ENCODE measurements around the gene GPI.
"Not testable (repeated sequence)": the region's sequence is repeated elsewhere in the genome, so short reads cannot be mapped to it uniquely, and the experiment has no call there.

GPI gene

GRCh38 chr19:34368338-34368737 is 3.3 kb downstream of the GPI start:
- no peak for DNase-seq (ENCODE audit: low spot score)

GRCh38 chr19:34369166-34369565 is 4.2 kb downstream of the GPI start:
- DNase-seq (ENCODE audit: low spot score), result not testable (repeated sequence)

- no peak for DNase-seq (ENCODE audit: low spot score)
These were observed 5.1 kb downstream of the GPI start for GRCh38 chr19:34370117-34370516.

- DNase-seq (ENCODE audit: low spot score), result no peak
These were observed 6.0 kb downstream of the GPI start for GRCh38 chr19:34370983-34371382.

GRCh38 chr19:34373601-34374288 is 8.7 kb downstream of the GPI start:
- DNase-seq (ENCODE audit: low spot score), result no peak

- no peak for DNase-seq (ENCODE audit: low spot score)
These were observed 10.6 kb downstream of the GPI start for GRCh38 chr19:34375598-34375997.

GRCh38 chr19:34380639-34381241 is 15.7 kb downstream of the GPI start:
- DNase-seq (ENCODE audit: low spot score), result no peak

- no peak for DNase-seq (ENCODE audit: low spot score)
These were observed 16.6 kb downstream of the GPI start for GRCh38 chr19:34381399-34382251.

- no peak for DNase-seq (ENCODE audit: low spot score)
These were observed 17.5 kb downstream of the GPI start for GRCh38 chr19:34382471-34382870.

- DNase-seq (ENCODE audit: low spot score), result no peak
These were observed 18.6 kb downstream of the GPI start for GRCh38 chr19:34383599-34383998.

- DNase-seq (ENCODE audit: low spot score), result no peak
These were observed 21.8 kb downstream of the GPI start for GRCh38 chr19:34386645-34387445.

GRCh38 chr19:34387446-34387810 is 22.4 kb downstream of the GPI start:
- no peak for DNase-seq (ENCODE audit: low spot score)

GRCh38 chr19:34388745-34389144 is 23.7 kb downstream of the GPI start:
- DNase-seq (ENCODE audit: low spot score), result not testable (repeated sequence)

- no peak for DNase-seq (ENCODE audit: low spot score)
These were observed 26.8 kb downstream of the GPI start for GRCh38 chr19:34391813-34392212.

- no peak for DNase-seq (ENCODE audit: low spot score)
These were observed 28.0 kb downstream of the GPI start for GRCh38 chr19:34393031-34393430.

- DNase-seq (ENCODE audit: low spot score), result no peak
These were observed 28.6 kb downstream of the GPI start for GRCh38 chr19:34393629-34394028.

- no peak for DNase-seq (ENCODE audit: low spot score)
These were observed 32.9 kb downstream of the GPI start for GRCh38 chr19:34397853-34398252.

GRCh38 chr19:34399886-34400285 is 34.9 kb downstream of the GPI start:
- no peak for DNase-seq (ENCODE audit: low spot score)

GRCh38 chr19:34400844-34401243 is 35.8 kb downstream of the GPI start:
- DNase-seq (ENCODE audit: low spot score), result not testable (repeated sequence)

GRCh38 chr19:34402074-34402600 is 37.1 kb downstream of the GPI start:
- no peak for DNase-seq (ENCODE audit: low spot score)

GRCh38 chr19:34403784-34404108 is 38.8 kb downstream of the GPI start:
- no peak for DNase-seq (ENCODE audit: low spot score)

Measured in AG08396 (cell line).